HepG2 (cell line): Measurements from ENCODE around the gene MAP3K2.

Experiments
- ASH2L ChIP-seq: fragments of 300-600, 200-600 bp; sonication (generic); IDR thresholded peaks from 2 replicates; pipeline ENCODE4 v1.7.0; 2017; ENCODE audit warnings: low read depth, mild to moderate bottlenecking, moderate library complexity, mixed read lengths, low read length; ENCODE audit not compliant: insufficient read length
- DNMT3B ChIP-seq: conservative IDR thresholded peaks from 2 replicates; pipeline ENCODE4 v1.6.1; 2016; ENCODE audit warnings: missing biosample characterization, control low read depth
- POLR2A ChIP-seq, 2 experiments: IDR thresholded peaks; 2 replicates each; pipeline ENCODE4 v1.6.1; 2011; ENCODE audit warnings: low read depth in 2 of 2, low read length in 2 of 2, mild to moderate bottlenecking in 1 of 2, moderate library complexity in 1 of 2; ENCODE audit not compliant: insufficient read depth in 1 of 2
- ZNF232 ChIP-seq: sonication (generic); formaldehyde crosslinking; IDR thresholded peaks from 2 replicates; pipeline ENCODE4 v1.4.0; 2020; ENCODE audit warnings: missing genetic modification reagents, borderline replicate concordance

- TF ChIP-seq ASH2L (no peak), POLR2A (IDR thresholded peaks at IDR 0.05; ENCODE audit: insufficient read depth in 1 of 2, low read depth in 2 of 2, low read length in 2 of 2) (no peak), DNMT3B (no peak), ZNF232 (no peak)
These were observed 19.9 kb upstream of the MAP3K2 start for GRCh38 chr2:127407661-127408003.
